Gastroesophageal sphincter (tissue), 4 donors: ENCODE results near the gene TMCO2. TPM values are rescaled to one million over a fixed set of nuclear protein-coding genes. Genes with fewer than 3 reads are reported as not detected.

Experiments
- ATAC-seq: fragments of 150-250 bp; one replicate; pipeline ENCODE4 v1.9.1; 2016; ENCODE audit warnings: mild to moderate bottlenecking, moderate library complexity
- H3K27ac ChIP-seq, 4 donors: fragments of 200-600 bp; sonication (generic) in 3 of 4; 1 replicate in 3 of 4; 2 replicates in 1 of 4; pipeline ENCODE4 v1.5.1; 2016 to 2019
- H3K27me3 ChIP-seq: fragments of 200-600 bp; sonication (generic); one replicate; pipeline ENCODE4 v1.5.1; 2019
- H3K36me3 ChIP-seq, 2 donors: fragments of 200-600 bp; sonication (generic); one replicate each; pipeline ENCODE4 v1.5.1; 2019; ENCODE audit warnings: control low read depth in 1 of 2
- H3K4me1 ChIP-seq, 3 donors: fragments of 200-600 bp; sonication (generic); 1 replicate in 2 of 3; 2 replicates in 1 of 3; pipeline ENCODE4 v1.5.1; 2016 to 2019; ENCODE audit warnings: control low read depth in 2 of 3
- H3K4me3 ChIP-seq, 2 donors: fragments of 200-600 bp; sonication (generic); one replicate each; pipeline ENCODE4 v1.5.1; 2019; ENCODE audit warnings: mild to moderate bottlenecking in 1 of 2, moderate library complexity in 1 of 2
- H3K9me3 ChIP-seq, 3 donors: fragments of 200-600 bp; sonication (generic); one replicate each; pipeline ENCODE4 v1.5.1; 2017 to 2019; ENCODE audit warnings: control low read depth in 2 of 3
- CTCF ChIP-seq, 4 experiments: fragments of 200-600 bp in 2 of 4; fragments of 450-650 bp in 2 of 4; sonication (generic) in 1 of 4; IDR thresholded peaks; one replicate each; pipeline ENCODE4 v1.5.1; 2017 to 2019; ENCODE audit warnings: antibody characterized with exemption in 4 of 4, mild to moderate bottlenecking in 2 of 4, moderate library complexity in 2 of 4
- EP300 ChIP-seq: sonication (generic); formaldehyde crosslinking; IDR thresholded peaks from one replicate; pipeline ENCODE4 v1.6.1; 2017; ENCODE audit warnings: antibody characterized with exemption, mild to moderate bottlenecking
- POLR2A ChIP-seq, 2 donors: fragments of 450-650 bp; IDR thresholded peaks; one replicate each; pipeline ENCODE4 v1.6.1; 2017; ENCODE audit warnings: antibody characterized with exemption in 2 of 2, mild to moderate bottlenecking in 2 of 2, moderate library complexity in 1 of 2
- POLR2AphosphoS5 ChIP-seq: sonication (generic); formaldehyde crosslinking; IDR thresholded peaks from one replicate; pipeline ENCODE4 v1.6.1; 2017; ENCODE audit warnings: antibody characterized with exemption
- WGBS, 2 donors: methylation state at CpG; one replicate each; pipeline ENCODE4 v1.1.5; 2018; ENCODE audit warnings: low coverage in 1 of 2; 5-methylcytosine and 5-hydroxymethylcytosine counted together
- total RNA-seq, 4 donors: library from RNA; depleted of rRNA; stranded (reverse); fragments of >200 nt; gene quantifications; one replicate each; pipeline ENCODE4 v1.1.0, GENCODE V29; 2016

TMCO2 gene
- total RNA-seq, 4 donors from 2014 or later = not detected

GRCh38 chr1:40291293-40291692 lies 43.6 kb downstream of the TMCO2 start:
- Histone ChIP-seq H3K4me1 (no peaks in the 10 kb centered on the region), H3K27ac (no peak overlapping the region), H3K9me3 (no peaks in the 10 kb centered on the region), H3K27me3 (no peaks in the 10 kb centered on the region), H3K36me3 (peaks cover 0 to 89% of the 10 kb centered on the region in 2 donors), H3K4me3 (no peak overlapping the region)
- ATAC-seq = no peak
- TF ChIP-seq EP300 = no peak
- no peak for TF ChIP-seq POLR2A (IDR thresholded peaks at IDR 0.05)
- TF ChIP-seq CTCF (IDR thresholded peaks at IDR 0.05) = no peak
- no peak for TF ChIP-seq POLR2AphosphoS5
- 80 to 96% methylated on average over 2 of the region's 2 CpGs for WGBS, 2 donors

DNA sequence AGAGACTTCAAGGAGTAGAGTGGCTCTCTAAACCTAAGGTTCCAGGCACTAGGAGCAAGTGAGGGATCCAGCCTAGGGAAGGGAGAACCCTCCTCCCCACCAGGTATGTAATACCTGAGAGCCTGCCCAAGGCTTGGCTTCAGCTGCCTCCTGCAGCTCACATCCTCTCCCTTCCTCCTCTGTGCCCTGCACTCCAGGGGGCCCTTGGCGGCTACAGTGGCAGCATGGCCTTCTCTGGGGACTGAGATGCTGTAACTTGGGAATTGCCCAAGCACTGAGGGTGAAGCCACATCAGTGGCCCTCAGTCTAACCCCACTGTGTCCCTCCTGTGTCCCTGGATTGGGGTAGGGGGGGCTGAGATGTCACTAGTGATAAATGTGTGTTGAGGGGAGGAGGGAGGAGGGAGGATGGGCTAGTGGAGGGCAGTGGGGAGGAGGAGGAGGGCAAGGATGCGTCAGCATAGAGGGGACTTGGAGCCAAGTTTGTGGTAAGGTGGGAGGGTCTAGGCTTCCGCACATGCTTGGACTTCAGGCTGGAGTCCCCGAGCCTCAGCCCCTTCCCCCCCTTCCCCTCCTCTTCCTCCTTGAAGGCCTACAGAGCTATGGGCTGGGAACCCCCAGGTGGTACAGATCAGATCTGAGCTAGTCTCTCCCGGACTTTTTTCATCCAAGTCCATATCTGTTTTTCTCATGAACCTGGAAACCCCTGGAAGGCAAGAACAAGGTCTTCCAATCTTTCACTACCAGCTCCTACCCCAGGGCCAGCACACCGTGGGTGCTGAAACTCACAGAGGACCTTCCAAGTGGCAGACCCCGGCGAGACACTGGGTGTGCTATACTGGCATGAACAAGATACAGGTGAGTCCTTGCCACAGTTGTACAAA lies 51.9 kb downstream of the TMCO2 start:
- ATAC-seq = no peak

DNA sequence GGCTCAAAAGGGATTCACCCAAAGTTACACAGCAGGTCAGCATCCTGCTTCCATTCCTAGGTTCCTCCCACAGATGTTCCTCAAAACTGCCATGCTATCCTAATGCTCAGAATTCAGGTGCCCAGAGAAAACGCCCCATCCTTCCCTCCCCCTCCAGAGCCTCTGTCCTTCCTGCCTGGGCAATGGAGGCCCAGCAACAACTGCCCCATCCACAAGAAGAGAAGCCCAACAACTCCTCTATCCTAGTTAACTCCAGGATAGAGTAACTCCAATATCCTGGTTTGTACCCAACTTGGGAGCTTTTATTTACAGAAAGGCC lies 52.5 kb downstream of the TMCO2 start:
- WGBS, 2 donors = 100% methylated on average over 1 of the region's 1 CpG; no CpG with 5 or more reads in 1 of the 2 donors
- no peaks in the 10 kb centered on the region for H3K9me3 ChIP-seq
- TF ChIP-seq POLR2AphosphoS5 (no peak), EP300 (no peak), POLR2A (IDR thresholded peaks at IDR 0.05) (no peak), CTCF (IDR thresholded peaks at IDR 0.05) (no peak)
- no peaks in the 10 kb centered on the region for H3K27me3 ChIP-seq
- H3K27ac ChIP-seq = no peak overlapping the region
- H3K4me1 ChIP-seq = no peaks in the 10 kb centered on the region
- ATAC-seq = no peak
- H3K4me3 ChIP-seq = no peak overlapping the region
- peaks cover 0 to under 1% of the 10 kb centered on the region in 2 donors for H3K36me3 ChIP-seq

More for the DNA sequence above, 51.9 kb downstream of the TMCO2 start:
- Histone ChIP-seq H3K36me3 (peaks cover 0 to 7% of the 10 kb centered on the region in 2 donors), H3K9me3 (no peaks in the 10 kb centered on the region), H3K4me1 (no peaks in the 10 kb centered on the region), H3K4me3 (no peak overlapping the region), H3K27me3 (no peaks in the 10 kb centered on the region), H3K27ac (no peak overlapping the region)
- 49 to 96% methylated on average over 2 to 4 of the region's 8 CpGs for WGBS, 2 donors
- TF ChIP-seq EP300 (no peak), CTCF (IDR thresholded peaks at IDR 0.05) (no peak), POLR2A (IDR thresholded peaks at IDR 0.05) (no peak), POLR2AphosphoS5 (no peak)

DNA sequence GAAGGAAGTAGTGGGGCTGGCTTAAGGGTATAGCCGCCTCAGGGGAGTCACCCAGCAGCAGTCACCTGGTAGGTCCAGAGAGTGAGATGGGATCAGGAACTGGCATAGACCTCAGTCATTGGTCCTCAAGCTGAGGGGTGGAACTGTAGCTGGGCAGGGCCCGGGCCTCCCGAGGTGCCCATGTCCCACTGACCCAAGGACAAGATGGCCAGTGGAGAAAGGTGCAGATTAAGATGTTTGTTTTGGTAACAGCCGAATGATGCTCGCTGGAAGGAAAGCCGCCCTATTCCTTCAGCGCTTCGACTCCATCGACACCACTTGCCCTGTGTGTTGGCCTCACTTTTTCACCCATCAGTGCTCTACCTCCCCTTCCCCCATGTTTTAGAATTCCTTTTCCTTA lies 52.9 kb downstream of the TMCO2 start:
- ATAC-seq = no peak

More for the DNA sequence above, 52.9 kb downstream of the TMCO2 start:
- H3K27me3 ChIP-seq = no peaks in the 10 kb centered on the region
- no peak overlapping the region for H3K4me3 ChIP-seq
- H3K4me1 ChIP-seq = no peaks in the 10 kb centered on the region
- WGBS, 2 donors = 91 to 95% methylated on average over 1 to 8 of the region's 9 CpGs
- H3K9me3 ChIP-seq = no peaks in the 10 kb centered on the region
- TF ChIP-seq CTCF (IDR thresholded peaks at IDR 0.05) = no peak
- TF ChIP-seq POLR2A (IDR thresholded peaks at IDR 0.05) = no peak
- no peak for TF ChIP-seq POLR2AphosphoS5
- TF ChIP-seq EP300 = no peak
- H3K27ac ChIP-seq = no peak overlapping the region
- no peaks in the 10 kb centered on the region for H3K36me3 ChIP-seq
